Mesendoderm (in vitro differentiated cells): Measurements from ENCODE around the gene MARK3.

Experiments
- DNase-seq: peaks from one replicate; pipeline ENCODE4 v3.0.0; 2013
- H2AK5ac ChIP-seq: 2 replicates; pipeline ENCODE4 v1.6.1; 2013; ENCODE audit warnings: low read length, inconsistent platforms
- H2BK120ac ChIP-seq: 2 replicates; pipeline ENCODE4 v1.6.1; 2013; ENCODE audit warnings: low read depth, mild to moderate bottlenecking, low read length, moderate library complexity, mixed read lengths
- H2BK15ac ChIP-seq: replicated peaks from 2 replicates; pipeline ENCODE4 v1.6.1; 2013; ENCODE audit warnings: low read depth, mild to moderate bottlenecking, moderate library complexity
- H2BK5ac ChIP-seq: 2 replicates; pipeline ENCODE4 v1.6.1; 2013; ENCODE audit warnings: low read length, inconsistent platforms
- H3K18ac ChIP-seq: 2 replicates; pipeline ENCODE4 v1.6.1; 2013; ENCODE audit warnings: mild to moderate bottlenecking, low read length, mixed read lengths
- H3K23ac ChIP-seq: one replicate; pipeline ENCODE4 v1.6.1; 2013; ENCODE audit warnings: low read length
- H3K27ac ChIP-seq: 2 replicates; pipeline ENCODE4 v1.5.1; 2013; ENCODE audit warnings: low read depth, mild to moderate bottlenecking, inconsistent platforms, low read length, moderate library complexity
- H3K27me3 ChIP-seq: 2 replicates; pipeline ENCODE4 v1.6.1; 2013; ENCODE audit warnings: low read length, control low read depth, mild to moderate bottlenecking, inconsistent platforms; ENCODE audit not compliant: insufficient read depth, poor library complexity
- H3K36me3 ChIP-seq: 2 replicates; pipeline ENCODE4 v1.6.1; 2013; ENCODE audit warnings: low read length, inconsistent platforms; ENCODE audit not compliant: control insufficient read depth, insufficient read depth
- H3K4ac ChIP-seq: one replicate; pipeline ENCODE4 v1.6.1; 2013; ENCODE audit warnings: low read depth, mild to moderate bottlenecking, low read length, moderate library complexity
- H3K4me1 ChIP-seq: 2 replicates; pipeline ENCODE4 v1.6.1; 2013; ENCODE audit warnings: low read depth, low read length, inconsistent platforms; ENCODE audit not compliant: control insufficient read depth
- H3K4me2 ChIP-seq: 2 replicates; pipeline ENCODE4 v1.6.1; 2013; ENCODE audit warnings: low read length
- H3K4me3 ChIP-seq: 2 replicates; pipeline ENCODE4 v1.5.1; 2013; ENCODE audit warnings: mild to moderate bottlenecking, low read length
- H3K56ac ChIP-seq: one replicate; pipeline ENCODE4 v1.6.1; 2013; ENCODE audit warnings: low read length
- H3K79me1 ChIP-seq: 2 replicates; pipeline ENCODE4 v1.6.1; 2013; ENCODE audit warnings: low read length, inconsistent platforms
- H3K79me2 ChIP-seq: 2 replicates; pipeline ENCODE4 v1.6.1; 2013; ENCODE audit warnings: mild to moderate bottlenecking, low read length; ENCODE audit not compliant: control insufficient read depth, insufficient read depth
- H3K9ac ChIP-seq: 2 replicates; pipeline ENCODE4 v1.6.1; 2013; ENCODE audit warnings: low read length, inconsistent platforms
- H4K5ac ChIP-seq: one replicate; pipeline ENCODE4 v1.6.1; 2013; ENCODE audit warnings: low read length
- H4K8ac ChIP-seq: one replicate; pipeline ENCODE4 v1.6.1; 2013; ENCODE audit warnings: low read depth, mild to moderate bottlenecking, control low read depth, low read length, moderate library complexity
- WGBS: extraction: QIAGEN DNeasy Blood & Tissue Kit; methylation state at CpG from one replicate; pipeline ENCODE4 v1.1.7; 2013; ENCODE audit warnings: low lambda C conversion rate, missing lambda C conversion rate; ENCODE audit not compliant: insufficient coverage; ENCODE audit errors: extremely low coverage; 5-methylcytosine and 5-hydroxymethylcytosine counted together

The MARK3 gene

DNA sequence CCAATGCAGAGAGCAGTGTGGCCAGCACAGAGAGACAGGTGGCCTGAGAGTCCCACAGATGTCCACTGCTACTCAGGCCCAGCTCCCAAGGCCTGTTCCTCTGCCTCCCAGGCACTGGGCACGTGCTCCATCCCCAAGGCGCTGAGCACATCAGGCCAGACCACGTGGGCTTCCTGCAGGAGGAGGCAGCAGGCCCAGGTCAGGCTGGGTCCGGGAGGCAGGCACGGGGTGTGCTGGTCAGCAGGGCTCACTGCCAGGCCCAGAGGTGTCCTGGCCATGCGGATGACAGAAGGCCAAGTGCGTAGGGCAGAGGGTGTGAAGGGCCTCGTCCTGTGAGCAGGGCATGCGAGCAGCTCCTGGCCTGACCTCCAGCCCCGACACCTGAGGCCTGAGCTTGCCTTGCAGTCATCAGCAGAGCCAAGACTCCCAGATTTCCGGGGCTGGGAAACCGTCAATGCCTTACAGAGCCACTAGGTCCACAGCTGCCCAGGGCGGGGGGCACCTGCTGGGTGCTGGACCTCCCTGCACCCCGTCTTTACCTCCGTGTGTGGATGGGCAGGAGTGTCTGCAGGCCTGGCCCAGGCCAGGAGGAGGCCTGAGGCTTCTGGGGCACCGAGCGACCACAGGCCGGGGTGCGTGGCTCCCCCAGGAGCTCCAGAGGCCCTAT is 158.6 kb downstream of the MARK3 start:
- no peak overlapping the region for H2AK5ac ChIP-seq
- no peak for DNase-seq
- no peak overlapping the region for H3K4me3 ChIP-seq
- H3K56ac ChIP-seq = peak overlapping the region; percentile 18
- peaks cover 7% of the 10 kb centered on the region for H3K4me1 ChIP-seq
- H3K27me3 ChIP-seq = no peaks in the 10 kb centered on the region
- H2BK5ac ChIP-seq = no peak overlapping the region
- H3K79me1 ChIP-seq = no peaks in the 10 kb centered on the region
- no CpG with 5 or more reads among the region's 19 CpGs for WGBS
- H2BK15ac ChIP-seq = no peak overlapping the region
- no peak overlapping the region for H3K4me2 ChIP-seq
- H3K23ac ChIP-seq = no peak overlapping the region
- no peak overlapping the region for H4K5ac ChIP-seq
- H3K9ac ChIP-seq = no peak overlapping the region
- H3K36me3 ChIP-seq = no peaks in the 10 kb centered on the region
- no peak overlapping the region for H3K27ac ChIP-seq
- H2BK120ac ChIP-seq = no peak overlapping the region
- H3K18ac ChIP-seq = no peak overlapping the region
- H3K79me2 ChIP-seq = no peaks in the 10 kb centered on the region
- H4K8ac ChIP-seq = no peak overlapping the region
- no peak overlapping the region for H3K4ac ChIP-seq

DNA sequence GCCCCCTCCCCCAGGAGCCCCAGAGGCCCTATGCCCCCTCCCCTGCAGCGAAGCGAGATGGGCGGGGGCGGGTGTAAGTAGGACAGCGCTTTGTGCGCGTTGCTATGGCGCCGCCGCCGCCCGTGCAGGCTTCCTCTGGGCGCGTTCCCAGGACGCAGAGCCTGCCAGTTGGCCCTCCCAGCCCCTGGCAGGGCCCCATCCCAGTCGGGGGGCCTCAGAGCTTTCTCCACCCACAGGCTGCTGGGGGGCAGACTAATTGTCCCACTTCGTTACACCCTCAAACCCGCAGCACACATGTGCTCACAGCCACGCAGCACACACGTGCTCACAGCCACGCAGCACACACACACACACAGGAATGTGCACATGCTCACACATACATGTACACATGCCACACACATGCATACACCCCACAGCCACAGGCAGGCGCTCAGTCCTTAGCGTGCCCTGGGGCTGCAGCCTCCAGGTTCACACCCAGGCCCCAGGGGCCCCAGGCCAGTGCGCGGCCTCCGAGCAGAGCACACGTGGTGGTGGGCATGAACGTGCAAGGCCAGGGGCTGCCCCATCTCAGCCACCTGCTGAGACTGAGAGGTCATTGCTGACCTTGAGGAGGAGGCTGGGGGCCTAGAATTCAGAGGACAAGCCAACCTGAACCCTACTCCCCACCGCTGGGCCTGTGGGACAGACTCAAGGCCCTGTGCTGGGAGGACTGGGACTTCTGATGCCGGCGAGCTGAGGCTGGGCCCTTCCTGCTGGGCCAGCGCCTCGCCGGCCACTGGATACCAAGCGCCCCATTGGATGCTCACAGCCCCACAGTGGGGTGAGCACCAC is 159.4 kb downstream of the MARK3 start:
- DNase-seq = no peak
- no peak overlapping the region for H2BK120ac ChIP-seq
- no peak overlapping the region for H3K4ac ChIP-seq
- no peak overlapping the region for H4K8ac ChIP-seq
- no peak overlapping the region for H3K27ac ChIP-seq
- no peak overlapping the region for H4K5ac ChIP-seq
- WGBS = no CpG with 5 or more reads among the region's 35 CpGs
- peaks cover 7% of the 10 kb centered on the region for H3K4me1 ChIP-seq
- no peak overlapping the region for H2BK15ac ChIP-seq
- no peaks in the 10 kb centered on the region for H3K27me3 ChIP-seq
- no peak overlapping the region for H3K4me3 ChIP-seq
- H3K56ac ChIP-seq = no peak overlapping the region
- H3K79me2 ChIP-seq = no peaks in the 10 kb centered on the region
- no peak overlapping the region for H2AK5ac ChIP-seq
- no peak overlapping the region for H3K4me2 ChIP-seq
- H3K36me3 ChIP-seq = no peaks in the 10 kb centered on the region
- H3K23ac ChIP-seq = no peak overlapping the region
- H3K9ac ChIP-seq = no peak overlapping the region
- H3K18ac ChIP-seq = no peak overlapping the region
- no peak overlapping the region for H2BK5ac ChIP-seq
- no peaks in the 10 kb centered on the region for H3K79me1 ChIP-seq

DNA sequence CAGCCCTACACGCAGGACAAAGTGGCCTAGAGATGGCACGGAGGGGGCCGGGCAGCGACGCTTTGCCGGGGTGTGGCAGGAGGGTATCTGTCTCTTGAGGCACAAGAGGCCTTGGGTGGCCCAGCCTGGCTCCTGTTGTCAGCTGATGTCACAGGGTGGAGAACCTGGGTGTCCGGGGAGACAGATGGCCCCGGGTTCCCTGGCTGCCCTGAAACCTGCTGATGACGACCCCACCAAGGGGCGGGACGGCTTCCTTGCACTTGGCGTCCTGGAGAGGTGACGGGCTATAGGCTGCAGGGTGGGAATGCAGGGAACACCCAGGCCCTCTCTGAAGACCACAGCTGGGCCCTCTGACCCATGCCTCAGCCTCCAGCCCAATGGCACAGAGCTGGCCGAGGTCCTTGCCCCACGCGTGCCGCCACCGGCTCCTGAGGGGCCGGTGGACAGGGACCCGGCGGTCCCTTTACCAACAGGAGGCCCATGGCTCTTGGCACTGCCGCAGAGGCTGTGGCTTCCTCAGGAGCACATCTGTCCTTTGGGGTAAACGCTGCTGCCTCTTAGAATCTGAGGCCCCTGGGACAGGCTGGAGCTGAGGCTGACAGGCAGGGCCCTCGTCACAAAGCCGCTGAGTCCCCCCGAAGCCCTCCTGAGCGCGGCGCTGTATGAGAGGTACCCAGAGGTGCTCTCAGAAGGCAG is 160.2 kb downstream of the MARK3 start:
- Histone ChIP-seq H3K9ac (no peak overlapping the region), H2AK5ac (no peak overlapping the region), H3K23ac (no peak overlapping the region), H3K4me3 (no peak overlapping the region), H2BK5ac (no peak overlapping the region), H3K18ac (no peak overlapping the region), H4K5ac (no peak overlapping the region), H3K79me2 (no peaks in the 10 kb centered on the region), H3K4ac (no peak overlapping the region), H3K79me1 (no peaks in the 10 kb centered on the region), H3K4me1 (peaks cover 7% of the 10 kb centered on the region), H3K27me3 (no peaks in the 10 kb centered on the region), H3K27ac (no peak overlapping the region), H2BK15ac (no peak overlapping the region), H3K4me2 (no peak overlapping the region), H3K56ac (no peak overlapping the region), H3K36me3 (no peaks in the 10 kb centered on the region), H4K8ac (no peak overlapping the region), H2BK120ac (no peak overlapping the region)
- no CpG with 5 or more reads among the region's 29 CpGs for WGBS
- DNase-seq = no peak

DNA sequence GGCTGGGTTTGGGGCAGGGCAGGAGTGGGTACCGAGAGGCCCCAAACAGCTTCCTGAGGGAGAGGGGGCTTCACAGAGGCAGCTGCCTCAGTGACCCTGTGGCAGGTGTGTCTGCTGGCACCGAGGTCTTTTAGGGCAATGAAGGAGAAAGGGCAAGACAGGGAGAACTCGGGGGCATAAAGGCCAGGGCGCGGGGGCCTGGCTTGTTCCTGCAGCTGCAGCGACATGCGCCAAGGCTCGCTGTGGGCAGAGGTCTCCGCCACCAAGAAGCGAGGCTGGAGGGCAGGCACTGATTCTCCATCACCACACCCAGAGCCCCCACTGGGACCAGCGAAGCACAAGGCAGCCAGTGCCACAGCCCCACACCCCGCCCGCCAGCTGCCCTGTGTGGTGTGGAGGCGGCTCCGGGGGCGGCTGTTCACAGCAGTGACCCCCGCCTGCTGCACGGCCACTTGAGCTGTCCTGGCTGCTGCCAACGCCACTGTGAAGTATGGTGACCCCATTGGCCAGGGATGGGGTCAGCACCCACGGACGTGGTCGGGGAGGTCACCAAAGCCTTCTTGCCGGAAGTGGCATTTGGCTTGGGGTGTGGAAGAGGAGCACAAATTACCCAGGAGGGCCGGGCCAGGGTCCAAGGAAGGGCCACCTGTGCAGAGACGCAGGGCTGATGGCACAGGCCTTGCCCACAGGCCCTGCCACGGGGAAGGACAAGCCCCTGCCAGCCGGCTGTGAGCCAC is 160.9 kb downstream of the MARK3 start:
- Histone ChIP-seq H3K27ac (no peak overlapping the region), H3K56ac (no peak overlapping the region), H2BK15ac (no peak overlapping the region), H3K4me2 (no peak overlapping the region), H4K8ac (no peak overlapping the region), H3K4ac (no peak overlapping the region), H3K79me1 (no peaks in the 10 kb centered on the region), H3K4me1 (peaks cover 7% of the 10 kb centered on the region), H4K5ac (no peak overlapping the region), H3K27me3 (no peaks in the 10 kb centered on the region), H3K36me3 (no peaks in the 10 kb centered on the region), H3K9ac (no peak overlapping the region), H3K23ac (no peak overlapping the region), H2BK120ac (no peak overlapping the region), H2BK5ac (no peak overlapping the region), H3K18ac (no peak overlapping the region), H2AK5ac (no peak overlapping the region), H3K79me2 (no peaks in the 10 kb centered on the region), H3K4me3 (no peak overlapping the region)
- no peak for DNase-seq
- no CpG with 5 or more reads among the region's 27 CpGs for WGBS

DNA sequence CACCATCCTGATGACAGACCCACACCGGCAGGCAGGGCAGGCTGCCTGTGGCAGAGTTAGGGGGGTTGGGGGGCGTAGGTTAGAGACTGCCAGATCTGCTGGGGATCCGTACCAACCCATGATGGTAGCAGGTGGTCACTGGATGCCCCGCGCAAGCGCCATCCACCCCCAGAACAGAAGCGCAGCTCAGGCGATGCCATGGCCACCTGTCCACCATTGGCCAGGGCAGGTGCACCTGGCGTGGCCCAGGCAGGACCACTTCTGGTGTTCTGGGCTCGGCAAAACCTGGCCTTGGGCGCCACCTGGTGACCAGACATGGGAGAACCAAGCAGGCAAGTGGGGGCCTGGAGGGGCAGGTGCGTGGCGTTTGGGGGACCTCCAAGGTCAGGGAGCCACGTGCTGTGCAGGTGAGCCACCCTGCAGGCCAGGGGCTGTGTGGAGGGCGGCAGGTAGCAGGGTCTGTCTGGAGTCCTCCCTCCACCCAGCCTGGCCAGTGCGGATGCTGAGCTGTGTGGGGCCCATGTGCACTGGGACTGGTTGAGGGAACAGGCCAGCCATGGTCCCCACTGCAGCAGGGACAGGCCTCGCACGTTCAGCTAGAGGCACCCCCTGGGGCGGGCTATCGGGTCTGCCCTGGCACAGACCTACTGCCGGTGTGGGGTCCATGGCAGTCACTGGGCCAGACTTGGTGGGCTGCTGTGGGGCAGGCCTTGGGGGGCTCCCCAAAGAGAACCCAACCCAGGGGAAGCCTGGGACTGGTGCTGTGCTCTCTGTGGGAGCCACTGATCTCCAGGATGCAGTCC is 161.6 kb downstream of the MARK3 start:
- Histone ChIP-seq H3K4me1 (peaks cover 7% of the 10 kb centered on the region), H3K4me2 (no peak overlapping the region), H4K5ac (no peak overlapping the region)

More for the DNA sequence above, 161.6 kb downstream of the MARK3 start:
- WGBS = no CpG with 5 or more reads among the region's 21 CpGs
- H2BK15ac ChIP-seq = no peak overlapping the region
- no peak overlapping the region for H3K56ac ChIP-seq
- no peak overlapping the region for H3K18ac ChIP-seq
- no peak overlapping the region for H3K4me3 ChIP-seq
- no peak overlapping the region for H2BK5ac ChIP-seq
- no peak overlapping the region for H4K8ac ChIP-seq
- DNase-seq = peak; percentile 70
- no peaks in the 10 kb centered on the region for H3K79me1 ChIP-seq
- H3K27ac ChIP-seq = no peak overlapping the region
- no peaks in the 10 kb centered on the region for H3K27me3 ChIP-seq
- no peak overlapping the region for H3K23ac ChIP-seq
- no peak overlapping the region for H2AK5ac ChIP-seq
- H2BK120ac ChIP-seq = no peak overlapping the region
- H3K79me2 ChIP-seq = no peaks in the 10 kb centered on the region
- H3K36me3 ChIP-seq = no peaks in the 10 kb centered on the region
- no peak overlapping the region for H3K4ac ChIP-seq
- H3K9ac ChIP-seq = no peak overlapping the region
